GM12891 (cell line): Measurements from ENCODE around the gene ATP6V1C2.

Source experiments
- PAX5 ChIP-seq: IDR thresholded peaks from 2 replicates; pipeline ENCODE4 v1.6.1; 2011; ENCODE audit warnings: low read length, moderate library complexity, mild to moderate bottlenecking; ENCODE audit not compliant: insufficient read depth, severe bottlenecking
- POLR2A ChIP-seq: IDR thresholded peaks from 2 replicates; pipeline ENCODE4 v1.6.1; 2011; ENCODE audit warnings: low read depth, low read length, control low read depth
- POLR2AphosphoS5 ChIP-seq: IDR thresholded peaks from 2 replicates; pipeline ENCODE4 v1.6.1; 2011; ENCODE audit warnings: low read depth, low read length, control low read depth
- POU2F2 ChIP-seq: IDR thresholded peaks from 2 replicates; pipeline ENCODE4 v1.6.1; 2011; ENCODE audit warnings: low read depth, mild to moderate bottlenecking, control low read depth, low read length, moderate library complexity
- SPI1 ChIP-seq: IDR thresholded peaks from 2 replicates; pipeline ENCODE4 v1.6.1; 2011; ENCODE audit warnings: low read depth, low read length, control low read depth
- TAF1 ChIP-seq: IDR thresholded peaks from 2 replicates; pipeline ENCODE4 v1.6.1; 2011; ENCODE audit warnings: low read depth, low read length, control low read depth

- TF ChIP-seq POLR2A = no peak
- TF ChIP-seq POLR2AphosphoS5 = no peak
- TF ChIP-seq PAX5 = no peak
- TF ChIP-seq TAF1 = no peak
- TF ChIP-seq SPI1 = no peak
- no peak for TF ChIP-seq POU2F2
Observed at GRCh38 chr2:10775021-10775780, 53.8 kb downstream of the ATP6V1C2 start.
